IMR-90 (cell line): ENCODE data around the gene DPY19L1. TPM values are rescaled to one million over a fixed set of nuclear protein-coding genes. Genes with fewer than 3 reads are reported as not detected.

Experiments used
- ATAC-seq: fragments of 200-7000 bp; cut with Tn5 transposase; 2 replicates; pipeline ENCODE4 v1.9.1; 2020; ENCODE audit warnings: low read depth, mild to moderate bottlenecking, moderate library complexity
- BruUV-seq: library from RNA; stranded (reverse); fragments of 400-500 nt; replicated peaks from 2 replicates; lab custom pipeline; 2021; lab: Mats Ljungman, UMichigan
- CTCF ChIA-PET: fragments of 300-600 bp; formaldehyde crosslinking; extraction: SDS; loops from one replicate; lab custom pipeline; 2021; ENCODE audit warnings: antibody characterized with exemption; lab: Yijun Ruan, JAX
- POLR2A ChIA-PET: fragments of 300-600 bp; sonication (Branson Sonifier 250); formaldehyde crosslinking; loops from one replicate; lab custom pipeline; 2022; ENCODE audit warnings: antibody characterized with exemption; ENCODE audit not compliant: unreplicated experiment; lab: Charles Lee
- DNase-seq: peaks from one replicate; pipeline ENCODE4 v3.0.0; 2013
- H2AFZ ChIP-seq: replicated peaks from 2 replicates; pipeline ENCODE3; 2013; ENCODE audit warnings: low read length, mild to moderate bottlenecking; ENCODE audit not compliant: poor library complexity
- H2AK5ac ChIP-seq: 2 replicates; pipeline ENCODE4 v1.6.1; 2013; ENCODE audit warnings: low read depth, low read length, inconsistent platforms
- H2AK9ac ChIP-seq: replicated peaks from 2 replicates; pipeline ENCODE3; 2013; ENCODE audit warnings: mild to moderate bottlenecking, low read depth, low read length, moderate library complexity; ENCODE audit not compliant: poor library complexity
- H2BK120ac ChIP-seq: 2 replicates; pipeline ENCODE4 v1.6.1; 2013; ENCODE audit warnings: low read depth, low read length, inconsistent platforms
- H2BK15ac ChIP-seq: 3 replicates; pipeline ENCODE4 v1.6.1; 2013; ENCODE audit warnings: low read depth, low read length, inconsistent platforms
- H2BK20ac ChIP-seq: 2 replicates; pipeline ENCODE4 v1.6.1; 2013; ENCODE audit warnings: low read depth, mild to moderate bottlenecking, inconsistent platforms, low read length, moderate library complexity
- H2BK5ac ChIP-seq: 2 replicates; pipeline ENCODE4 v1.6.1; 2013; ENCODE audit warnings: mild to moderate bottlenecking, low read depth, low read length, inconsistent platforms; ENCODE audit not compliant: poor library complexity, severe bottlenecking
- H3K14ac ChIP-seq: replicated peaks from 2 replicates; pipeline ENCODE4 v1.6.1; 2013; ENCODE audit warnings: low read depth, low read length, inconsistent platforms
- H3K18ac ChIP-seq: 2 replicates; pipeline ENCODE4 v1.6.1; 2013; ENCODE audit warnings: low read depth, low read length, control low read depth
- H3K23ac ChIP-seq: 2 replicates; pipeline ENCODE4 v1.6.1; 2013; ENCODE audit warnings: low read depth, low read length, inconsistent platforms
- H3K27ac ChIP-seq: 2 replicates; pipeline ENCODE4 v1.5.1; 2013; ENCODE audit warnings: mild to moderate bottlenecking, control low read depth, low read length; ENCODE audit not compliant: insufficient read depth
- H3K27me3 ChIP-seq: 2 replicates; pipeline ENCODE4 v1.6.1; 2013; ENCODE audit warnings: low read length; ENCODE audit not compliant: control insufficient read depth, insufficient read depth
- H3K36me3 ChIP-seq: 2 replicates; pipeline ENCODE4 v1.6.1; 2013; ENCODE audit warnings: low read length, mixed read lengths; ENCODE audit not compliant: control insufficient read depth, insufficient read depth
- H3K4ac ChIP-seq: 2 replicates; pipeline ENCODE4 v1.6.1; 2013; ENCODE audit warnings: low read depth, low read length, inconsistent platforms
- H3K4me1 ChIP-seq: 2 replicates; pipeline ENCODE4 v1.6.1; 2013; ENCODE audit warnings: low read length, mixed read lengths; ENCODE audit not compliant: control insufficient read depth, insufficient read depth
- H3K4me2 ChIP-seq: 2 replicates; pipeline ENCODE4 v1.6.1; 2013; ENCODE audit warnings: low read depth, mild to moderate bottlenecking, control low read depth, low read length, moderate library complexity
- H3K4me3 ChIP-seq: 2 replicates; pipeline ENCODE4 v1.5.1; 2013; ENCODE audit warnings: low read depth, mild to moderate bottlenecking, control low read depth, low read length, moderate library complexity; ENCODE audit not compliant: insufficient read depth
- H3K56ac ChIP-seq: 2 replicates; pipeline ENCODE4 v1.6.1; 2013; ENCODE audit warnings: low read length, inconsistent platforms; ENCODE audit not compliant: insufficient read depth; ENCODE audit errors: extremely low read depth
- H3K79me1 ChIP-seq, 2 experiments: 2 replicates each; pipeline ENCODE4 v1.6.1; 2013; ENCODE audit warnings: low read length in 2 of 2, inconsistent platforms in 1 of 2, low read depth in 1 of 2
- H3K9ac ChIP-seq: 2 replicates; pipeline ENCODE4 v1.6.1; 2013; ENCODE audit warnings: low read depth, low read length, control low read depth
- H3K9me1 ChIP-seq: 2 replicates; pipeline ENCODE4 v1.6.1; 2013; ENCODE audit warnings: low read length, inconsistent platforms; ENCODE audit not compliant: insufficient read depth
- H3K9me3 ChIP-seq: 2 replicates; pipeline ENCODE4 v1.6.1; 2013; ENCODE audit warnings: low read length; ENCODE audit not compliant: control insufficient read depth, insufficient read depth
- H4K20me1 ChIP-seq: 2 replicates; pipeline ENCODE4 v1.6.1; 2013; ENCODE audit warnings: low read length, inconsistent platforms; ENCODE audit not compliant: insufficient read depth
- H4K5ac ChIP-seq: 2 replicates; pipeline ENCODE4 v1.6.1; 2013; ENCODE audit warnings: mild to moderate bottlenecking, low read depth, low read length, control low read depth
- H4K8ac ChIP-seq, 2 experiments: 2 replicates each; pipeline ENCODE4 v1.6.1; 2013; ENCODE audit warnings: low read depth in 2 of 2, low read length in 2 of 2, control low read depth in 1 of 2, inconsistent platforms in 1 of 2
- H4K91ac ChIP-seq: 2 replicates; pipeline ENCODE4 v1.6.1; 2013; ENCODE audit warnings: low read depth, low read length, inconsistent platforms; ENCODE audit not compliant: insufficient read depth
- CEBPB ChIP-seq: IDR thresholded peaks from 2 replicates; pipeline ENCODE4 v1.6.1; 2012; ENCODE audit warnings: low read depth, low read length, improper control_type of control experiment
- CHD1 ChIP-seq: IDR thresholded peaks from 2 replicates; pipeline ENCODE4 v1.6.1; 2012; ENCODE audit warnings: low read depth, low read length, improper control_type of control experiment
- FOS ChIP-seq: fragments of 150-350 bp; IDR thresholded peaks from 2 replicates; pipeline ENCODE4 v1.6.1; 2016; ENCODE audit warnings: low read depth, low read length
- MAFK ChIP-seq: IDR thresholded peaks from 2 replicates; pipeline ENCODE4 v1.6.1; 2012; ENCODE audit warnings: low read depth, low read length, improper control_type of control experiment
- MAZ ChIP-seq: IDR thresholded peaks from 2 replicates; pipeline ENCODE4 v1.6.1; 2012; ENCODE audit warnings: low read depth, mild to moderate bottlenecking, low read length, improper control_type of control experiment, moderate library complexity, borderline replicate concordance
- NFE2L2 ChIP-seq: fragments of 150-350 bp; IDR thresholded peaks from 2 replicates; pipeline ENCODE4 v1.6.1; 2016; ENCODE audit warnings: low read depth, mild to moderate bottlenecking, low read length
- POLR2A ChIP-seq: IDR thresholded peaks from 2 replicates; pipeline ENCODE4 v1.6.1; 2012; ENCODE audit warnings: mild to moderate bottlenecking, low read depth, low read length
- RAD21 ChIP-seq: IDR thresholded peaks from 2 replicates; pipeline ENCODE4 v1.6.1; 2012; ENCODE audit warnings: low read length, improper control_type of control experiment
- RCOR1 ChIP-seq: IDR thresholded peaks from 2 replicates; pipeline ENCODE4 v1.6.1; 2012; ENCODE audit warnings: mild to moderate bottlenecking, low read length, improper control_type of control experiment; ENCODE audit not compliant: insufficient replicate concordance
- RFX5 ChIP-seq: IDR thresholded peaks from 2 replicates; pipeline ENCODE4 v1.8.0; 2012; ENCODE audit warnings: low read depth, mild to moderate bottlenecking, low read length, moderate library complexity
- SMC3 ChIP-seq: fragments of 150-350 bp; IDR thresholded peaks from 2 replicates; pipeline ENCODE4 v1.6.1; 2016; ENCODE audit warnings: low read depth, mild to moderate bottlenecking, antibody characterized with exemption, low read length, moderate library complexity
- USF2 ChIP-seq: fragments of 150-350 bp; IDR thresholded peaks from 2 replicates; pipeline ENCODE4 v1.6.1; 2017; ENCODE audit warnings: mild to moderate bottlenecking, antibody characterized with exemption, low read length, low read depth
- WGBS, 2 experiments: methylation state at CpG; one replicate each; pipeline versions ENCODE4 v1.1.5 to v1.1.7; 2013; ENCODE audit warnings: missing lambda C conversion rate in 2 of 2; ENCODE audit not compliant: insufficient read length in 1 of 2; ENCODE audit errors: extremely low coverage in 2 of 2; 5-methylcytosine and 5-hydroxymethylcytosine counted together
- dilution Hi-C: fragments of 300-500 bp; cut with HindIII; formaldehyde crosslinking; loops from one replicate; pipeline ENCODE4 v1.14.3; 2018; ENCODE audit warnings: low sequenced_read_pairs; ENCODE audit not compliant: unreplicated experiment
- in situ Hi-C: fragments of 300-500 bp; cut with MboI; formaldehyde crosslinking; loops from 3 replicates; pipeline ENCODE4 v1.14.3; 2019; ENCODE audit warnings: low sequenced_read_pairs, inconsistent platforms, mixed read lengths
- intact Hi-C: fragments of 100-400 bp; cut with micrococcal nuclease; formaldehyde crosslinking; loops from 2 replicates; pipeline ENCODE4 v1.10.0; 2022
- polyA plus RNA-seq, 3 experiments: library from polyadenylated mRNA; depleted of rRNA; stranded (reverse); fragments of >200 nt; gene quantifications; 2 replicates each; pipeline ENCODE4 v1.2.3, GENCODE V29; 2012; ENCODE audit warnings: low replicate concordance in 1 of 3
- total RNA-seq: library from RNA; depleted of rRNA; stranded (reverse); fragments of >200 nt; gene quantifications from 2 replicates; pipeline ENCODE4 v1.2.3, GENCODE V29; 2012
- TF ChIP-seq, protein P1 (sequence below): conservative IDR thresholded peaks from 2 replicates; pipeline ENCODE4 v1.5.1; 2012; ENCODE audit warnings: mild to moderate bottlenecking, low read depth, low read length, improper control_type of control experiment
- TF ChIP-seq, protein P2 (sequence below): fragments of 150-350 bp; IDR thresholded peaks from 2 replicates; pipeline ENCODE4 v1.6.1; 2016; ENCODE audit warnings: low read depth, mild to moderate bottlenecking, low read length, moderate library complexity, borderline replicate concordance

Gene DPY19L1
- total and polyA plus RNA-seq, 2 of the 4 experiments (the other 2 are of a cell fraction): 12.1 to 12.2 TPM

DNA sequence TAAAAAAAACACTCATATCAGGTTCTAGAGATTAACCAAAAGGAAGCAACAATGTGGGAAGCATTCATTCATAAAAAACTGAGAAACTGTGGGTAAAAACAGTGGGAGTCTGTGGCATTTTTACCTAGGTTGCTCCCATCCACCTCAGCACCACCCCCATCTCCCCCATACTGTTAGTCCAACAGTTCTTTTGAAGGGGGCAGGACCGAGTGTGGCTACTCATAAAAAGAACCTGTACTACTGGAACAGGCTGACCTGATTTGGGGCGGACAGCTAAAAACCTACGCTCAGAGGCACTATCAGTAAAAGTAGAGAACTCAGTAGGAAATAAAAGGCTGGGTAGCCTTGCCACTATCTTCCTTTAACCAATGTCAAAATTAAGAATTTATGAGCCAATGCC lies 84.5 kb downstream of the DPY19L1 start:
- BruUV-seq: no TSS peak
- no peaks in the 10 kb centered on the region for H3K9me1 ChIP-seq
- H3K18ac ChIP-seq: no peak overlapping the region
- H2BK20ac ChIP-seq: no peak overlapping the region
- no peaks in the 10 kb centered on the region for H4K20me1 ChIP-seq
- no peaks in the 10 kb centered on the region for H3K27me3 ChIP-seq
- H3K36me3 ChIP-seq: no peaks in the 10 kb centered on the region
- no peak for TF ChIP-seq POLR2A
- no peak for TF ChIP-seq RCOR1
- no peak for TF ChIP-seq SMC3
- no peak for TF ChIP-seq MAZ
- no peak for TF ChIP-seq MAFK
- TF ChIP-seq RFX5: no peak
- TF ChIP-seq, protein P1, sequence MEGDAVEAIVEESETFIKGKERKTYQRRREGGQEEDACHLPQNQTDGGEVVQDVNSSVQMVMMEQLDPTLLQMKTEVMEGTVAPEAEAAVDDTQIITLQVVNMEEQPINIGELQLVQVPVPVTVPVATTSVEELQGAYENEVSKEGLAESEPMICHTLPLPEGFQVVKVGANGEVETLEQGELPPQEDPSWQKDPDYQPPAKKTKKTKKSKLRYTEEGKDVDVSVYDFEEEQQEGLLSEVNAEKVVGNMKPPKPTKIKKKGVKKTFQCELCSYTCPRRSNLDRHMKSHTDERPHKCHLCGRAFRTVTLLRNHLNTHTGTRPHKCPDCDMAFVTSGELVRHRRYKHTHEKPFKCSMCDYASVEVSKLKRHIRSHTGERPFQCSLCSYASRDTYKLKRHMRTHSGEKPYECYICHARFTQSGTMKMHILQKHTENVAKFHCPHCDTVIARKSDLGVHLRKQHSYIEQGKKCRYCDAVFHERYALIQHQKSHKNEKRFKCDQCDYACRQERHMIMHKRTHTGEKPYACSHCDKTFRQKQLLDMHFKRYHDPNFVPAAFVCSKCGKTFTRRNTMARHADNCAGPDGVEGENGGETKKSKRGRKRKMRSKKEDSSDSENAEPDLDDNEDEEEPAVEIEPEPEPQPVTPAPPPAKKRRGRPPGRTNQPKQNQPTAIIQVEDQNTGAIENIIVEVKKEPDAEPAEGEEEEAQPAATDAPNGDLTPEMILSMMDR: no peak
- no peak for TF ChIP-seq CHD1
- no peak for TF ChIP-seq CEBPB
- TF ChIP-seq, protein P2, sequence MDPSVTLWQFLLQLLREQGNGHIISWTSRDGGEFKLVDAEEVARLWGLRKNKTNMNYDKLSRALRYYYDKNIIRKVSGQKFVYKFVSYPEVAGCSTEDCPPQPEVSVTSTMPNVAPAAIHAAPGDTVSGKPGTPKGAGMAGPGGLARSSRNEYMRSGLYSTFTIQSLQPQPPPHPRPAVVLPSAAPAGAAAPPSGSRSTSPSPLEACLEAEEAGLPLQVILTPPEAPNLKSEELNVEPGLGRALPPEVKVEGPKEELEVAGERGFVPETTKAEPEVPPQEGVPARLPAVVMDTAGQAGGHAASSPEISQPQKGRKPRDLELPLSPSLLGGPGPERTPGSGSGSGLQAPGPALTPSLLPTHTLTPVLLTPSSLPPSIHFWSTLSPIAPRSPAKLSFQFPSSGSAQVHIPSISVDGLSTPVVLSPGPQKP: no peak
- TF ChIP-seq NFE2L2: no peak
- TF ChIP-seq USF2: no peak
- no peak for TF ChIP-seq RAD21
- TF ChIP-seq FOS: no peak
- DNase-seq (no peak), ATAC-seq (no peak)
- intact Hi-C loops (no loop called here), in situ Hi-C loops (no loop called here), dilution Hi-C loops (no loop called here)
- H2AFZ ChIP-seq: no peak overlapping the region
- no peak overlapping the region for H2AK5ac ChIP-seq
- no peak overlapping the region for H3K4me2 ChIP-seq
- no peaks in the 10 kb centered on the region for H3K79me1 ChIP-seq
- H3K23ac ChIP-seq: no peak overlapping the region
- H3K56ac ChIP-seq: no peak overlapping the region
- ChIA-PET POLR2A (no interaction called here), CTCF (no interaction called here)
- no peaks in the 10 kb centered on the region for H3K4me1 ChIP-seq
- no peak overlapping the region for H3K27ac ChIP-seq
- H3K4me3 ChIP-seq: no peak overlapping the region
- H3K4ac ChIP-seq: no peak overlapping the region
- H2BK15ac ChIP-seq: no peak overlapping the region
- H2BK120ac ChIP-seq: no peak overlapping the region
- H4K91ac ChIP-seq: no peak overlapping the region
- no CpG with 5 or more reads among the region's 3 CpGs for WGBS, 2 experiments
- H3K9me3 ChIP-seq: no peaks in the 10 kb centered on the region
- no peak overlapping the region for H4K8ac ChIP-seq
- H3K14ac ChIP-seq: no peak overlapping the region
- no peak overlapping the region for H2BK5ac ChIP-seq
- no peak overlapping the region for H4K5ac ChIP-seq
- no peak overlapping the region for H3K9ac ChIP-seq
- H2AK9ac ChIP-seq: no peak overlapping the region
